GM12891 (cell line): ENCODE measurements around the gene ZNRD2.

ENCODE experiments used
- DNase-seq: peaks from one replicate; pipeline ENCODE4 v3.0.0; 2011; ENCODE audit warnings: low spot score; ENCODE audit not compliant: insufficient read length
- FAIRE-seq: peaks from 2 replicates; lab custom pipeline; 2011; peaks lifted over from hg19 to GRCh38; lab: Jason Lieb, UNC
- PAX5 ChIP-seq: IDR thresholded peaks from 2 replicates; pipeline ENCODE4 v1.6.1; 2011; ENCODE audit warnings: low read length, moderate library complexity, mild to moderate bottlenecking; ENCODE audit not compliant: insufficient read depth, severe bottlenecking
- POLR2A ChIP-seq: IDR thresholded peaks from 2 replicates; pipeline ENCODE4 v1.6.1; 2011; ENCODE audit warnings: low read depth, low read length, control low read depth
- POLR2AphosphoS5 ChIP-seq: IDR thresholded peaks from 2 replicates; pipeline ENCODE4 v1.6.1; 2011; ENCODE audit warnings: low read depth, low read length, control low read depth
- POU2F2 ChIP-seq: IDR thresholded peaks from 2 replicates; pipeline ENCODE4 v1.6.1; 2011; ENCODE audit warnings: low read depth, mild to moderate bottlenecking, control low read depth, low read length, moderate library complexity
- SPI1 ChIP-seq: IDR thresholded peaks from 2 replicates; pipeline ENCODE4 v1.6.1; 2011; ENCODE audit warnings: low read depth, low read length, control low read depth
- TAF1 ChIP-seq: IDR thresholded peaks from 2 replicates; pipeline ENCODE4 v1.6.1; 2011; ENCODE audit warnings: low read depth, low read length, control low read depth

Gene ZNRD2

DNA sequence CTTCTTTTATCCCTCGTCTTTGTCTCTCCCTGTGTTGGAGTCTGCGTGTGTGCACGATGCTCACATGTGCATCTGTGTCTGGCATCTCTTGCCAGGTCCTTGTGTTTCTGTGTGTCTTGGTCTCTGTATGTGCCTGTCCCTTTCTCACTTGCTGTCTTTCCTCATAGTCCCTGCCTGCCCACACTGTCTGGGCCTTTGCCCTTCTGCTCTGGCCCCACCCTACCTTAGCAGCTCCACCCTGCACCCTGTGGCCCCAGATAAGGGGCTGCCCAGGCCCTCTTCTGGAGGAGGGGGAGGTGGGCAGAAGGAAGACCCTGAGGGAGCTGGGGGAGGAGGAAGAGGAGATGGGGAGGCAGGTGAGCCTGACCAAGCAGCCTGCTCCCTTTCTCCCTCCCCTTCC, 8.4 kb downstream of the ZNRD2 start:
- DNase-seq (no peak), FAIRE-seq (no peak)

DNA sequence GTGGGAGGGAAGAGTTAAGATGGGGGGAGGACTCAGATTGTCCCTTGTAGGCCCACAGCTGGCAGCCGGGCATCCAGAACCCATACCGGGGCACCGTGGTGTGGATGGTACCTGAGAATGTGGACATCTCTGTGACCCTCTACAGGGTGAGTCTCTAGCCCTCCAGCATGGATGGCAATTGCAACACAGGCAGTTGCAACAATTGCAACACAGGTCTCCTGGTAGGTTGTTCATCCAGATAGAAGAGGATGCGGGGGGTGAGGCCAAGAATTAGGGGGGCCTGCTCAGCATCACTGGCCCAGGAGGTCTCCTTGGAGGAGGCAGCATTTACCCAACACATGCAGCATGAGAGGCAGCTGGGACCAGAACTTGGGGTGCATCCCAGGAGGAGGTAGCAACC, 9.0 kb downstream of the ZNRD2 start:
- DNase-seq (no peak), FAIRE-seq (no peak)
- TF ChIP-seq POU2F2 (no peak), PAX5 (no peak), SPI1 (no peak), POLR2A (no peak), POLR2AphosphoS5 (no peak), TAF1 (no peak)

More for the DNA sequence above, 8.4 kb downstream of the ZNRD2 start:
- TF ChIP-seq POU2F2 (no peak), POLR2AphosphoS5 (no peak)

DNA sequence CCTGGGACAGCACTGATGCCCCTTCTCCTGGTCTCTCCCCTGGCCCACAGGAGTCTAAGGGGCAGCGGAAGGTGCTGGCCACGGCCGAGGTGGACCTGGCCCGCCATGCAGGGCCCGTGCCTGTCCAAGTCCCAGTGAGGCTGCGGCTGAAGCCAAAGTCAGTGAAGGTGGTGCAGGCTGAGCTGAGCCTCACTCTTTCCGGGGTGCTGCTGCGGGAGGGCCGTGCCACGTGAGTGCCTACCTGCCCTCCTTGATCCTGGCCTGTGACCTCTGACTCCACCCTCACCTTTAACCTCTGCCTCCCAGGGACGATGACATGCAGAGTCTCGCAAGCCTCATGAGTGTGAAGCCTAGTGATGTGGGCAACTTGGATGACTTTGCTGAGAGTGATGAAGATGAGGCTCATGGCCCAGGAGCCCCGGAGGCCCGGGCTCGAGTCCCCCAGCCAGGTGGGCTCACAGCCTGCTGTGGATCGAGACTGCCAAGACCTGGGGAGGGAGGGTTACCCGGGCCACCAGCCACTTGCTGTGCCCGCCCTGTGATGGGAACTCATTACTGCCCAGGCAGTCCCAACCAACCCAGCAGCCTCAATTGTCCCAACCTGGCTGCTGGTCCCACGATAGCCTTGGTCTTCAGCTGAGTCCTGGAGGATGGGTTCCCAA, 9.9 kb downstream of the ZNRD2 start:
- no peak for TF ChIP-seq SPI1
- no peak for TF ChIP-seq TAF1
- no peak for TF ChIP-seq POLR2AphosphoS5
- TF ChIP-seq POU2F2, result no peak
- TF ChIP-seq PAX5, result no peak
- TF ChIP-seq POLR2A, result no peak
- no peak for FAIRE-seq

DNA sequence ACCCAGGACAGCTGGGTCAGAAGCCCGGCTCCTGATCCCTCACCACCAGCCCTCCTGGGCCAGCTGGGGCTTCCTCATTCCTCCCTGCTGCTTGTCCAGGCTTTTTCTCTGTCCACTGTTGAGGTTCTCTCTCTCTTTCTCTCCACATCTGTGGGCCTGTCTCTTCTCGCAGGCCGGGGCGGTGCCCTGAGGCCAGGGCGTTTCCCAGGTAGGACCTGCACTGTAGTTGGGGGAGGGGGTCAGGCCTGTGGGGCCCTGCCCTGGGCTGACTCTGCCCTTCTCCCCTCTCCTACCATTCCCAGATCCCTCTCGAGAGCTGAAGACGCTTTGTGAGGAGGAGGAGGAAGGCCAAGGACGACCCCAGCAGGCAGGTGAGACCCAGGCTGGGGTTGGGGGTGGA, 10.5 kb downstream of the ZNRD2 start:
- TF ChIP-seq SPI1 (no peak), POLR2AphosphoS5 (no peak), PAX5 (no peak), POLR2A (no peak), POU2F2 (no peak), TAF1 (no peak)
- FAIRE-seq (no peak), DNase-seq (no peak)

More for the DNA sequence above, 9.9 kb downstream of the ZNRD2 start:
- no peak for DNase-seq

DNA sequence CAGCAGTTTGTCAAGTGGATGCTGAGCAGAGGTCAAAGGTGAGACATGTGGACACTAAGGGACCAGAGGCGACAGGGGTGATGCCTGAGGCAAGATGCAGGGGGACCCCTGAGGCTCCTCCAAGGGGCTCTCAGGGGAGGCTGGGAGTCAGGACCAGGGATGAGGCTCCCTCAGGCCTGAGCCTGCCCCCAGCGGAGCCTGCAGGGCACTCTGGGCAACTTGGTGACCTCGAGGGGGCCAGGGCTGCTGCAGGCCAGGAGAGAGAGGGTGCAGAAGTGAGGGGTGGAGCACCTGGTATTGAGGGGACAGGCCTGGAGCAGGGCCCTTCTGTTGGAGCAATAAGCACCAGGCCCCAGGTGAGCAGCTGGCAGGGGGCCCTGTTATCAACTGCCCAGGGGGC, 11.7 kb downstream of the ZNRD2 start:
- DNase-seq (no peak), FAIRE-seq (no peak)

DNA sequence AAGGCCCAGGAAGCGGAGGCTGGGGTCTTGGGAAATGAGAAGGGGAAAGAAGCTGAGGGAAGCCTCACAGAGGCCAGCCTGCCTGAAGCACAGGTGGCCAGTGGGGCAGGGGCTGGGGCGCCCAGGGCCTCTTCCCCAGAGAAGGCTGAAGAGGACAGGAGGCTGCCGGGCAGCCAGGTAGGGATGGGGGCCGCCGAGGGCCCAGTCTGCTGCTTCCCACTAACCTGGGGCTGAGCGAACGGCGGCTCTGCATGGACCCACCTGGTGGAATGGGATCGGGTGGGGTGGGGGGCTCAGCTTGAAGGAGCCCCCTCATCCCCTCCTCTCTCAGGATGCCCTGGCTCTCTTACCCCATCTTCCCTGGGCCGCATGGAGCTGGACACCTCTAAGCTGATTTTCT, 13.3 kb downstream of the ZNRD2 start:
- DNase-seq, result no peak
- FAIRE-seq, result no peak
- TF ChIP-seq POLR2AphosphoS5, result no peak
- no peak for TF ChIP-seq PAX5
- no peak for TF ChIP-seq POU2F2
- no peak for TF ChIP-seq TAF1
- no peak for TF ChIP-seq POLR2A
- no peak for TF ChIP-seq SPI1

More for the DNA sequence above, 11.7 kb downstream of the ZNRD2 start:
- no peak for TF ChIP-seq SPI1
- no peak for TF ChIP-seq TAF1
- no peak for TF ChIP-seq PAX5
- TF ChIP-seq POLR2AphosphoS5, result no peak
- TF ChIP-seq POU2F2, result no peak
- no peak for TF ChIP-seq POLR2A

DNA sequence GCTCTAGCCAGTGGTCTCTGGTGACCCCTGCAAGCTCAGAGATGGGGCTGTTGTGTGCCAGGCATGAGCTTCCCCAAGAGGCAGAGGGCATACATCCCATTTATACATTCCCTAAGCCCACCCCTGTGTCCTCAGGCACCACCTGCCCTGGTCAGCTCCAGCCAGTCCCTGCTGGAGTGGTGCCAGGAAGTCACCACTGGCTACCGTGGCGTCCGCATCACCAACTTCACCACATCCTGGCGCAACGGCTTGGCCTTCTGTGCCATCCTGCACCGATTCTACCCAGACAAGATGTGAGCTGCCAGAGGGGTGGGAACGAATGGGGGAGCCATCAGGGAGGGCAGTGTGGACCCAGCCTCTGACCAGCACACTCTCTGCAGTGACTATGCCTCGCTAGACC, 13.8 kb downstream of the ZNRD2 start:
- no peak for DNase-seq
- no peak for FAIRE-seq
- TF ChIP-seq POLR2A (no peak), TAF1 (no peak), POLR2AphosphoS5 (no peak), PAX5 (no peak), POU2F2 (no peak), SPI1 (no peak)

DNA sequence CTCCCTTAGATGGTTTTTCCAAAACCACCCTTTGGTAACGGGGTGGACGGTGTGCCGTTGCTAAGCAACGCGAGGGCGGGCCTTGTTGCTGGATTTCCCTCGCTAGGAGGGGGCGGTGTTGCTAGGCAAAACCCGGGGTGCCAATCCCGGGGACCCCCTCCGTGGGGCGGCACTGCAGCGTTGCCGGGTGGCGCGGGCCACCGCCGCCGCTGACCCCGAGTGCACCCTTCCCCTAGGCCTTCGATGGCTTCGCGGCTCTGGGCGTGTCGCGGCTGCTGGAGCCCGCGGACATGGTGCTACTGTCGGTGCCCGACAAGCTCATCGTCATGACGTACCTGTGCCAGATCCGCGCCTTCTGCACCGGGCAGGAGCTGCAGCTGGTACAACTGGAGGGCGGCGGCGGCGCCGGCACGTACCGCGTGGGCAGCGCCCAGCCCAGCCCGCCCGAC, 14.5 kb downstream of the ZNRD2 start:
- FAIRE-seq, result no peak
- no peak for DNase-seq
- TF ChIP-seq POU2F2 (no peak), TAF1 (no peak), PAX5 (no peak), POLR2AphosphoS5 (no peak), SPI1 (no peak), POLR2A (no peak)

DNA sequence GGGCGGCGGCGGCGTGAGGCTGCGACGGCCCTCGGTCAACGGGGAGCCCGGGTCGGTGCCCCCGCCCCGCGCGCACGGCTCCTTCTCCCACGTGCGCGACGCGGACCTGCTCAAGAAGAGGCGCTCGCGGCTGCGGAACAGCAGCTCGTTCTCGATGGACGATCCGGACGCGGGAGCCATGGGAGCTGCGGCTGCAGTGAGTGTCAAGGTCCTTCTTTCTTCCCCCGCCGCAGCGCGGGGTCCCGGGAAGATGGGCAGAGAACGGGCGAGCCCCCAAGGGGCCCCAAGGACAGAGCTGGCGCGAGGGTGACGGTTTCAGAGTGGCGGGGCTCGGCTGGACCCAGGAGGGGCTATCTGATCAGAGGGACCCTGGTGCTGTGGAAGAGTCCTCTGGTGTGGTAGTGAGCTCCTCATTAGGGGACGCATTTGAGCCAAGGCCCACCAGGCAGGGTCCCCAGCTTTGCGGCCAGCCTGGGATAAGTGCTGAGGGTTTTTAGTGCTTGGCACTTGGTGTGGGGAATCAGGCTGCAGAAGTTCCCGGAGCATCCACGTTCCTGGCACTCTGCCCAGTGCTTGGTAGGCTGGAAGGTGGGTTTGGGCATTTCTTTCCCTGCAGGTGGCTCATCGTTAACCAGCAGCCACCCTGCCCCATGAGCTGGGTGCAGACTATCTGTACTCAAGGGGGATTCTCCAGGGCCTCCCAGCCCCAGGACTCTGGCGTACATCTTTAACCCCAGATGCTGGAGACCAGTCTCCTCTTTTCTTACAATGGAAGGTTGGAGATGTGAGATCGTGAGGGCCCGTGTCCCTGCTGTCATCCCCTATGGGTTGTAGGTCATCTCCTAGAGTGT, 15.3 kb downstream of the ZNRD2 start:
- FAIRE-seq, result peak; percentile 16
- TF ChIP-seq POLR2AphosphoS5 (no peak), POLR2A (no peak)

DNA sequence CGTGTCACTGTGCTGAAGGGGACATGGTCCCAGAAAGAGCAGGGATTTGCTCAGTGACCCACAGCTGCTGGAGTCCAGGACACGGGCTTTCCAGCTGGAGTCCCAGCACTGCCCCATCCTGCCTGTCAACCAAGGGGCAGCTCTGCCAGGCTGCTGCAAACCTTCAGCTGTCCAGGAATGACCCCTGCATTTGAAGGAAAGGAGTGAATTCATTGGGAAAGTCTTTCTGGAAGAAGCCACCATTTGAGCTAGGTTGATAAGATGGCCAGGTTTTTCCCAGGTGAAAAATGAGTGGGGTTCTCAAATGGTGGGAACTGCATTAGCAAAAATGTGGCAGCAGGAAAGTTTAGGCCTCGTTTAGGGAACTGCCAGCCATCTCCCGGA, 16.0 kb downstream of the ZNRD2 start:
- DNase-seq (no peak), FAIRE-seq (no peak)
- TF ChIP-seq POLR2A (no peak), POLR2AphosphoS5 (no peak), TAF1 (no peak)

More for the DNA sequence above, 15.3 kb downstream of the ZNRD2 start:
- DNase-seq, result no peak

DNA sequence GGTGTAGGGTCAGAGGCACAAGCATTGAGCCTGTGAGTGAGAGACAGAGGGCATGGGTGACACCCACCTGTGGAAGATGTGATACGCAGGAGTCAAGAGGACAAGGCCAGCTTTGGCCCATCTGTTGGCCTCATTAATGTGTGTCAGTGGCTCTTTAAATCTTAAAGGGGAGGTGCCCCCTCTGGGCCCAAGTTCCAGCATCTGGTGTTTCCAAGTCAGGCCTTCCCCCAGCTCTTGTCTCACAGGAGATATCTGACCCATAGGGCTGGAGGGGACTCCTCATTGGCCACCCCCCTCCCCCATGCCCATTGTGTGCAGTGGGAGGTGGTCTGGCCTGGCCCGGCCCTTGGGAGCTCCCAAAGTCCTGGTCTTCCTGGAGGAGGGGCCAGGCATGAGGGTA, 16.4 kb downstream of the ZNRD2 start:
- DNase-seq (no peak), FAIRE-seq (peak; percentile 38)
- no peak for TF ChIP-seq POU2F2
- no peak for TF ChIP-seq TAF1
- no peak for TF ChIP-seq POLR2AphosphoS5
- no peak for TF ChIP-seq PAX5
- TF ChIP-seq POLR2A, result no peak
- no peak for TF ChIP-seq SPI1
